HCT116 (cell line): ENCODE data around the gene PGC. TPM values are rescaled to one million over a fixed set of nuclear protein-coding genes. Genes with fewer than 3 reads are reported as not detected.
A peak's percentile ranks its signal among the peaks of the same experiment; 100 is the strongest.

Source experiments
- ATAC-seq: fragments of 200-7000 bp; cut with Tn5 transposase; 2 replicates; pipeline ENCODE4 v1.9.1; 2020; ENCODE audit warnings: mild to moderate bottlenecking, moderate library complexity
- BruUV-seq: library from RNA; stranded (reverse); fragments of 400-500 nt; replicated peaks from 2 replicates; lab custom pipeline; 2021; lab: Mats Ljungman, UMichigan
- CTCF ChIA-PET: fragments of 300-600 bp; sonication (Branson Sonifier 250); formaldehyde crosslinking; loops from one replicate; lab custom pipeline; 2021; ENCODE audit warnings: antibody characterized with exemption; lab: Charles Lee
- POLR2A ChIA-PET: fragments of 300-600, 350-600 bp; sonication (Branson Sonifier 250); formaldehyde crosslinking; loops from one replicate; lab custom pipeline; 2021; ENCODE audit warnings: antibody characterized with exemption; lab: Charles Lee
- RAD21 ChIA-PET, 2 experiments: fragments of 300-600 bp; sonication (Branson Sonifier 250); formaldehyde crosslinking; loops; one replicate each; lab custom pipeline; 2023; ENCODE audit warnings: low total read pairs in 2 of 2; ENCODE audit not compliant: uncharacterized antibody in 2 of 2, unreplicated experiment in 2 of 2, low non-redundant PET in 1 of 2; lab: Charles Lee
- DNase-seq: peaks from one replicate; pipeline ENCODE4 v3.0.0-alpha.2; 2010; ENCODE audit warnings: low read depth, low spot score
- H2AFZ ChIP-seq: fragments of 200-600 bp; shearing (Covaris generic), sonication (generic); 2 replicates; pipeline ENCODE4 v1.6.1; 2017; ENCODE audit warnings: low read depth, mixed run types, mixed read lengths, antibody characterized with exemption, low read length; ENCODE audit not compliant: poor library complexity, severe bottlenecking
- H3K27ac ChIP-seq: 2 replicates; pipeline ENCODE4 v1.5.1; 2012; ENCODE audit warnings: low read depth, low read length
- H3K27me3 ChIP-seq: fragments of 200-600 bp; sonication (generic); 2 replicates; pipeline ENCODE4 v1.6.1; 2016; ENCODE audit warnings: mixed run types, low read length, mixed read lengths; ENCODE audit not compliant: insufficient read depth
- H3K36me3 ChIP-seq, 2 experiments: fragments of 200-500 bp in 1 of 2; fragments of 200-600 bp in 1 of 2; sonication (Bioruptor generic) in 1 of 2; sonication (generic) in 1 of 2; 2 replicates each; pipeline versions ENCODE4 v1.5.1 to v1.6.1; 2014 to 2016; ENCODE audit warnings: low read length in 2 of 2, inconsistent platforms in 1 of 2, mixed read lengths in 1 of 2, mixed run types in 1 of 2; ENCODE audit not compliant: insufficient read depth in 2 of 2, control insufficient read depth in 1 of 2
- H3K4me1 ChIP-seq, 2 experiments: fragments of 200-600 bp in 1 of 2; sonication (generic) in 1 of 2; 2 replicates each; pipeline versions ENCODE4 v1.5.1 to v1.6.1; 2012 to 2017; ENCODE audit warnings: low read length in 2 of 2, inconsistent platforms in 1 of 2, mild to moderate bottlenecking in 1 of 2, mixed read lengths in 1 of 2, mixed run types in 1 of 2, moderate library complexity in 1 of 2; ENCODE audit not compliant: insufficient read depth in 2 of 2, control insufficient read depth in 1 of 2
- H3K4me2 ChIP-seq: fragments of 200-600 bp; sonication (generic); 2 replicates; pipeline ENCODE4 v1.6.1; 2017; ENCODE audit warnings: mixed run types, low read length, mixed read lengths
- H3K4me3 ChIP-seq, 2 experiments: fragments of 200-600 bp in 1 of 2; sonication (generic) in 1 of 2; replicated peaks in 1 of 2; 2 replicates each; pipeline ENCODE4 v1.5.1; 2011 to 2016; ENCODE audit warnings: low read length in 2 of 2, control low read depth in 1 of 2, low read depth in 1 of 2, mild to moderate bottlenecking in 1 of 2, mixed read lengths in 1 of 2, mixed run types in 1 of 2
- H3K79me2 ChIP-seq: fragments of 200-600 bp; sonication (generic); 2 replicates; pipeline ENCODE4 v1.6.1; 2017; ENCODE audit warnings: mild to moderate bottlenecking, mixed run types, low read length, moderate library complexity, mixed read lengths; ENCODE audit not compliant: insufficient read depth
- H3K9ac ChIP-seq: fragments of 200-600 bp; sonication (generic); 2 replicates; pipeline ENCODE4 v1.6.1; 2016; ENCODE audit warnings: low read length, mixed read lengths
- H3K9me2 ChIP-seq: fragments of 200-600 bp; sonication (generic), shearing (Covaris generic); 2 replicates; pipeline ENCODE4 v1.6.1; 2017; ENCODE audit warnings: mixed run types, mild to moderate bottlenecking, moderate library complexity; ENCODE audit not compliant: insufficient read depth
- H3K9me3 ChIP-seq, 2 experiments: fragments of 200-500 bp in 1 of 2; fragments of 200-600 bp in 1 of 2; sonication (Bioruptor generic) in 1 of 2; sonication (generic) in 1 of 2; 2 replicates each; pipeline ENCODE4 v1.6.1; 2014 to 2017; ENCODE audit warnings: low read length in 2 of 2, mixed read lengths in 2 of 2, inconsistent platforms in 1 of 2, low read depth in 1 of 2, mild to moderate bottlenecking in 1 of 2, mixed run types in 1 of 2, moderate library complexity in 1 of 2; ENCODE audit not compliant: control insufficient read depth in 1 of 2, insufficient read depth in 1 of 2
- H4K20me1 ChIP-seq: fragments of 200-600 bp; sonication (generic), shearing (Covaris generic); 2 replicates; pipeline ENCODE4 v1.6.1; 2017; ENCODE audit warnings: mixed run types, mild to moderate bottlenecking, moderate library complexity; ENCODE audit not compliant: insufficient read depth
- CBX3 ChIP-seq: IDR thresholded peaks from 2 replicates; pipeline ENCODE4 v1.6.1; 2012; ENCODE audit warnings: low read depth
- CEBPB ChIP-seq: IDR thresholded peaks from 2 replicates; pipeline ENCODE4 v1.6.1; 2012; ENCODE audit warnings: low read depth
- CTCF ChIP-seq, 3 experiments: fragments of 200-600 bp in 1 of 3; sonication (generic) in 1 of 3; IDR thresholded peaks in 2 of 3; conservative IDR thresholded peaks in 1 of 3; 2 replicates each; pipeline ENCODE4 v1.5.1; 2012 to 2017; ENCODE audit warnings: low read depth in 2 of 3, low read length in 2 of 3, antibody characterized with exemption in 1 of 3, borderline replicate concordance in 1 of 3, control low read depth in 1 of 3, mild to moderate bottlenecking in 1 of 3, mixed read lengths in 1 of 3, mixed run types in 1 of 3, moderate library complexity in 1 of 3; ENCODE audit not compliant: insufficient read depth in 1 of 3
- EGR1 ChIP-seq: IDR thresholded peaks from 2 replicates; pipeline ENCODE4 v1.6.1; 2012; ENCODE audit warnings: low read depth
- ELF1 ChIP-seq: IDR thresholded peaks from 2 replicates; pipeline ENCODE4 v1.6.1; 2012; ENCODE audit warnings: low read depth, borderline replicate concordance
- EZH2 ChIP-seq: fragments of 200-600 bp; sonication (generic); IDR thresholded peaks from 2 replicates; pipeline ENCODE4 v1.6.1; 2017; ENCODE audit warnings: antibody characterized with exemption, mixed run types
- EZH2phosphoT487 ChIP-seq: fragments of 200-600 bp; IDR thresholded peaks from 2 replicates; pipeline ENCODE4 v1.6.1; 2018; ENCODE audit warnings: antibody characterized with exemption, borderline replicate concordance
- FOSL1 ChIP-seq: IDR thresholded peaks from 2 replicates; pipeline ENCODE4 v1.6.1; 2012; ENCODE audit warnings: low read depth
- POLR2AphosphoS5 ChIP-seq: IDR thresholded peaks from 2 replicates; pipeline ENCODE4 v1.6.1; 2011; ENCODE audit warnings: mild to moderate bottlenecking, low read depth, low read length, moderate library complexity
- RAD21 ChIP-seq: IDR thresholded peaks from 2 replicates; pipeline ENCODE4 v1.6.1; 2012; ENCODE audit warnings: low read depth, mild to moderate bottlenecking
- SRF ChIP-seq: IDR thresholded peaks from 2 replicates; pipeline ENCODE4 v1.6.1; 2012; ENCODE audit warnings: low read depth
- YY1 ChIP-seq: IDR thresholded peaks from 2 replicates; pipeline ENCODE4 v1.6.1; 2011; ENCODE audit warnings: low read length, low read depth, moderate library complexity, mild to moderate bottlenecking; ENCODE audit not compliant: insufficient replicate concordance; ENCODE audit errors: extremely low read depth
- ZBTB33 ChIP-seq: IDR thresholded peaks from 2 replicates; pipeline ENCODE4 v1.6.1; 2011; ENCODE audit warnings: mild to moderate bottlenecking, low read length, moderate library complexity; ENCODE audit not compliant: insufficient replicate concordance; ENCODE audit errors: extremely low read depth
- ZNF274 ChIP-seq: fragments of 200-500 bp; sonication (Bioruptor generic); IDR thresholded peaks from 2 replicates; pipeline ENCODE4 v1.6.1; 2014; ENCODE audit warnings: mild to moderate bottlenecking, low read depth, low read length, inconsistent platforms
- intact Hi-C: fragments of 100-400 bp; cut with micrococcal nuclease; formaldehyde crosslinking; loops from 2 replicates; pipeline ENCODE4 v1.10.0; 2022
- total RNA-seq: library from RNA; stranded (reverse); gene quantifications from one replicate; pipeline ENCODE4 v1.2.1, GENCODE V29; 2021; ENCODE audit not compliant: unreplicated experiment

The PGC gene
- total RNA-seq, 1 experiment from 2014 or later: 1.2 TPM

- Histone ChIP-seq H3K27ac (no peak overlapping the region), H2AFZ (no peak overlapping the region), H3K4me1 (peaks cover 5 to 16% of the 10 kb centered on the region in 2 experiments; a peak in 2 of 4 replicates), H3K9ac (no peak overlapping the region), H3K4me2 (no peak overlapping the region), H3K79me2 (peaks cover 30% of the 10 kb centered on the region), H3K4me3 (no peak overlapping the region), H3K9me3 (no peaks in the 10 kb centered on the region), H3K9me2 (no peaks in the 10 kb centered on the region), H4K20me1 (no peaks in the 10 kb centered on the region), H3K36me3 (peaks cover 25 to 29% of the 10 kb centered on the region in 2 experiments), H3K27me3 (no peaks in the 10 kb centered on the region)
- DNase-seq (no peak), ATAC-seq (no peak)
- RAD21 ChIA-PET: no interaction called here
- BruUV-seq: no TSS peak
- CTCF ChIA-PET: no interaction called here
- POLR2A ChIA-PET: interaction anchor here (1.3 kb wide), 1 partner anchor 11 kb away, joined by 3 read pairs; no protein-coding TSS in a partner anchor
- intact Hi-C loops: no loop called here
- no peak for TF ChIP-seq ZNF274
Measured at GRCh38 chr6:41790045-41790444, 42.8 kb upstream of the PGC start.

- DNase-seq (no peak), ATAC-seq (no peak)
- Histone ChIP-seq H3K27me3 (no peaks in the 10 kb centered on the region), H3K27ac (no peak overlapping the region), H3K4me1 (peaks cover 5 to 16% of the 10 kb centered on the region in 2 experiments; a peak in 2 of 4 replicates), H3K9ac (no peak overlapping the region), H3K4me3 (peak overlapping the region in 1 of 2 experiments; percentile 98; a peak in 1 of 4 replicates), H3K9me3 (no peaks in the 10 kb centered on the region), H3K9me2 (no peaks in the 10 kb centered on the region), H3K79me2 (peaks cover 30% of the 10 kb centered on the region), H2AFZ (no peak overlapping the region), H3K36me3 (peaks cover 25 to 26% of the 10 kb centered on the region in 2 experiments), H4K20me1 (no peaks in the 10 kb centered on the region), H3K4me2 (peak overlapping the region; percentile 87)
- no peak for TF ChIP-seq FOSL1
- TF ChIP-seq YY1: no peak
- TF ChIP-seq ZBTB33: no peak
- no peak for TF ChIP-seq CBX3
- no peak for TF ChIP-seq ELF1
- TF ChIP-seq EZH2: no peak
- TF ChIP-seq POLR2AphosphoS5: no peak
- TF ChIP-seq CEBPB: no peak
- no peak for TF ChIP-seq EZH2phosphoT487
- no peak for TF ChIP-seq SRF
- TF ChIP-seq RAD21: no peak
- TF ChIP-seq CTCF (IDR thresholded peaks at IDR 0.05 in 2 of 3, conservative IDR thresholded peaks at IDR 0.05 in 1 of 3; ENCODE audit: borderline replicate concordance in 1 of 3, insufficient read depth in 1 of 3, low read depth in 2 of 3, low read length in 2 of 3): no peak
- no peak for TF ChIP-seq EGR1
- POLR2A ChIA-PET: interaction anchor here (2.6 kb wide), 1 partner anchor 256 kb away, joined by 10 read pairs; no protein-coding TSS in a partner anchor
- BruUV-seq: no TSS peak
- RAD21 ChIA-PET: no interaction called here
- intact Hi-C loops: loop anchor here (5.0 to 10.0 kb wide), 3 partner anchors 148 to 425 kb away; partner anchors contain the start of gene MRPS10
- CTCF ChIA-PET: no interaction called here
Measured at GRCh38 chr6:41789390-41789724, 42.2 kb upstream of the PGC start.
